HFFc6 (cell line): ENCODE data around the gene TMEM243. TPM values are rescaled to one million over a fixed set of nuclear protein-coding genes. Genes with fewer than 3 reads are reported as not detected.
"Not testable (repeated sequence)": the region's sequence is repeated elsewhere in the genome, so short reads cannot be mapped to it uniquely, and the experiment has no call there.

Experiments
- DNase-seq: peaks from one replicate; pipeline ENCODE4 v3.0.0-alpha.2; 2018
- H3K27ac Mint-ChIP-seq: 2 replicates; pipeline ENCODE4 v1.8.0; 2020; ENCODE audit warnings: mild to moderate bottlenecking, mixed read lengths
- H3K27me3 Mint-ChIP-seq: 2 replicates; pipeline ENCODE4 v1.8.0; 2021; ENCODE audit warnings: mild to moderate bottlenecking, moderate library complexity, mixed read lengths; ENCODE audit not compliant: insufficient read depth
- H3K36me3 Mint-ChIP-seq: 2 replicates; pipeline ENCODE4 v1.8.0; 2021; ENCODE audit warnings: low read depth, mixed read lengths
- H3K4me1 Mint-ChIP-seq: 2 replicates; pipeline ENCODE4 v1.8.0; 2020; ENCODE audit warnings: low read depth, mixed read lengths
- H3K4me3 Mint-ChIP-seq: 2 replicates; pipeline ENCODE4 v1.8.0; 2020; ENCODE audit warnings: mild to moderate bottlenecking, moderate library complexity, mixed read lengths
- H3K9me3 Mint-ChIP-seq: 2 replicates; pipeline ENCODE4 v1.8.0; 2020; ENCODE audit warnings: mild to moderate bottlenecking, mixed read lengths
- total RNA-seq, 6 experiments: library from RNA; stranded (reverse); fragmentation: NEBNext Ultra II Directional; extraction: Animal tissue kit (Norgen Biotek cat#: 25700); gene quantifications; 2 replicates in 1 of 6; 3 replicates in 5 of 6; pipeline ENCODE4 v1.2.3, GENCODE V29; 2021
- TF ChIP-seq, protein P1 (sequence below): fragments of 200-600 bp; sonication (generic); IDR thresholded peaks from 2 replicates; pipeline ENCODE4 v1.5.0; 2021; ENCODE audit warnings: antibody characterized with exemption, mild to moderate bottlenecking

Gene TMEM243
- total RNA-seq, 6 experiments from 2014 or later: 16.3 to 20.9 (median 17.2) TPM

DNA sequence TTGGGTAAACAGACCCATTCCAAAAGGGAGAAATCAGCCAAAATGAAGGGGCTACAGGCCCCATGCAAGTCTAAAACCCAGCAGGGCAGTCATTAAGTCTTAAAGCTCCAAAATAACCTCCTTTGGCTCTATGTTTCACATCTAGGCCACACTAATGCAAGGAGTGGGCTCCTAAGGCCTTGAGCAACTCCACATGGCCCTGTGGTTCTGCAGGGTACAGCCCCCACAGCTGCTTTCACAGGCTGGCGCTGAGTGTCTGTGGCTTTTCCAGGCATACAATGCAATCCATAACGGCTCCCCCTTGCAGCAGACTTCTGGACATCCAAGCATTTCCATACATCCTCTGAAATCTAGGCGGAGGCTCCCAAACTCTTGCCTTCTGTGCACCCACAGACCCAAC is 9.0 kb downstream of the TMEM243 start:
- Mint-ChIP-seq H3K4me3 (no peak overlapping the region), H3K36me3 (peaks cover 19% of the 10 kb centered on the region), H3K4me1 (peaks cover 31% of the 10 kb centered on the region), H3K9me3 (peaks cover 9% of the 10 kb centered on the region), H3K27ac (no peak overlapping the region), H3K27me3 (no peaks in the 10 kb centered on the region)
- DNase-seq: no peak
- TF ChIP-seq, protein P1, sequence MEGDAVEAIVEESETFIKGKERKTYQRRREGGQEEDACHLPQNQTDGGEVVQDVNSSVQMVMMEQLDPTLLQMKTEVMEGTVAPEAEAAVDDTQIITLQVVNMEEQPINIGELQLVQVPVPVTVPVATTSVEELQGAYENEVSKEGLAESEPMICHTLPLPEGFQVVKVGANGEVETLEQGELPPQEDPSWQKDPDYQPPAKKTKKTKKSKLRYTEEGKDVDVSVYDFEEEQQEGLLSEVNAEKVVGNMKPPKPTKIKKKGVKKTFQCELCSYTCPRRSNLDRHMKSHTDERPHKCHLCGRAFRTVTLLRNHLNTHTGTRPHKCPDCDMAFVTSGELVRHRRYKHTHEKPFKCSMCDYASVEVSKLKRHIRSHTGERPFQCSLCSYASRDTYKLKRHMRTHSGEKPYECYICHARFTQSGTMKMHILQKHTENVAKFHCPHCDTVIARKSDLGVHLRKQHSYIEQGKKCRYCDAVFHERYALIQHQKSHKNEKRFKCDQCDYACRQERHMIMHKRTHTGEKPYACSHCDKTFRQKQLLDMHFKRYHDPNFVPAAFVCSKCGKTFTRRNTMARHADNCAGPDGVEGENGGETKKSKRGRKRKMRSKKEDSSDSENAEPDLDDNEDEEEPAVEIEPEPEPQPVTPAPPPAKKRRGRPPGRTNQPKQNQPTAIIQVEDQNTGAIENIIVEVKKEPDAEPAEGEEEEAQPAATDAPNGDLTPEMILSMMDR: no peak

DNA sequence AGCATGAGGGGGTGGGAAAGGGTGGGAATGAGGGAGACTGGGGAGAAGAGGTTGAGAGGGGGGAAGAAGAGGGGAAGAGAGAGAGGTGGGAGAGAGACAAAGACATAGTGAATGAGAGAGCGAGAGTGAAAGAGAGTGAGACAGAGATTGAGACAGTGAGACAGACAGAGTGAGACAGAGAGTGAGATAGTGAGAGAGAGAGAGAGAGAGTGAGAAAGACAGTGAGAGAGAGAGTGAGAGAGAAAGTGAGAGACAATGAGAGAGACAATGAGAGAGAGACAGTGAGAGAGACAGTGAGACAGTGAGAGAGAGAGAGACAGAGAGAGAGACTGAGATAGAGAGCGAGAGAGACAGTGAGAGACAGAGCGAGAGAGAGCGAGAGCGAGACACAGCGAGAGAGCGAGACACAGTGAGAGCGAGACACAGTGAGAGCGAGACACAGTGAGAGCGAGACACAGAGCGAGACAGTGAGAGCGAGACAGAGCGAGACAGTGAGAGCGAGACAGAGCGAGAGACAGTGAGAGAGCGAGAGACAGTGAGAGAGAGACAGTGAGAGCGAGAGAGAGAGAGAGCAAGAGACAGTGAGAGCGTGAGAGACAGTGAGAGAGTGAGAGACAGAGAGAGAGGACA is 10.1 kb downstream of the TMEM243 start:
- no peak overlapping the region for H3K27ac Mint-ChIP-seq
- DNase-seq: no peak
- peaks cover 20% of the 10 kb centered on the region for H3K9me3 Mint-ChIP-seq
- H3K4me3 Mint-ChIP-seq: no peak overlapping the region
- H3K27me3 Mint-ChIP-seq: no peaks in the 10 kb centered on the region
- peaks cover 30% of the 10 kb centered on the region for H3K36me3 Mint-ChIP-seq
- H3K4me1 Mint-ChIP-seq: peaks cover 31% of the 10 kb centered on the region
- TF ChIP-seq, protein P1: no peak

DNA sequence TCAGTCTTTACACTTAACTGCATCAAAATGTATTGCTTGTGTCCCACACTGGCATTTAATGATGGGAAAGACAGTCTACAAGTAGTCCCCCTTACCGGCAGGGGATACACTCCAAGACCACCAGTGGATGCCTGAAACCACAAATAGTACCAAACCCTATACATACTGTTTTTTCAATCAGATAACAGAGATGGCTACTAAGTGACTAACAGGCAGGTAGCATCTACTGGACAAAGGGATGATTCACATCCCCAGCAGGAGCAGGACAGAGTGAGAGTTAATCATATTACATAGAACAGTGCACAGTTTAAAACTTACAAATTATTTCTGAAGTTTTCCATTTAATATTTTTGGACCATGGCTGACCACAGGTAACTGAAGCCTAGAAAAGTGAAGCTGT is 13.2 kb downstream of the TMEM243 start:
- H3K9me3 Mint-ChIP-seq: peaks cover 30% of the 10 kb centered on the region

DNA sequence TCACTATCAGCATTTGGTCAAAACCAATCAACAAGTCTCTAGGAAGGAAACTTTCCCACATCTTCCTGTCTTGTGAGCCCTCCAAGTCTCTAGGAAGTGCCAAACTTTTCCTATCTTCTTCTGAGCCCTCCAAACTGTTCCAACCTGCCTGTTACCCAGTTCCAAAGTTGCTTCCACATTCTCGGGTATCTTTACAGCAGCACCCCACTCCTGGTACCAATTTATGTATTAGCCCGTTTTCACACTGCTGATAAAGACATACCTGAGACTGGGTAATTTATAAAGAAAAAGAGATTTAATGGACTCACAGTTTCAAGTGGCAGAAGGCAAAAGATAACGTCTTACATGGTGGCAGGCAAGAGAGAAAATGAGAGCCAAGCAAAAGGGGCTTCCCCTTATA is 13.8 kb downstream of the TMEM243 start:
- H3K27ac Mint-ChIP-seq, H3K27me3 Mint-ChIP-seq, DNase-seq, H3K4me3 Mint-ChIP-seq: not testable (repeated sequence)
- H3K36me3 Mint-ChIP-seq: peaks cover 66% of the 10 kb centered on the region
- peaks cover 30% of the 10 kb centered on the region for H3K9me3 Mint-ChIP-seq
- peaks cover 15% of the 10 kb centered on the region for H3K4me1 Mint-ChIP-seq

More for the DNA sequence above, 13.2 kb downstream of the TMEM243 start:
- DNase-seq: peak; percentile 31
- H3K36me3 Mint-ChIP-seq: peaks cover 60% of the 10 kb centered on the region
- peaks cover 15% of the 10 kb centered on the region for H3K4me1 Mint-ChIP-seq
- no peaks in the 10 kb centered on the region; the same call in 1 of the 2 replicates for H3K27me3 Mint-ChIP-seq
- TF ChIP-seq, protein P1: no peak
- no peak overlapping the region for H3K4me3 Mint-ChIP-seq
- no peak overlapping the region for H3K27ac Mint-ChIP-seq

DNA sequence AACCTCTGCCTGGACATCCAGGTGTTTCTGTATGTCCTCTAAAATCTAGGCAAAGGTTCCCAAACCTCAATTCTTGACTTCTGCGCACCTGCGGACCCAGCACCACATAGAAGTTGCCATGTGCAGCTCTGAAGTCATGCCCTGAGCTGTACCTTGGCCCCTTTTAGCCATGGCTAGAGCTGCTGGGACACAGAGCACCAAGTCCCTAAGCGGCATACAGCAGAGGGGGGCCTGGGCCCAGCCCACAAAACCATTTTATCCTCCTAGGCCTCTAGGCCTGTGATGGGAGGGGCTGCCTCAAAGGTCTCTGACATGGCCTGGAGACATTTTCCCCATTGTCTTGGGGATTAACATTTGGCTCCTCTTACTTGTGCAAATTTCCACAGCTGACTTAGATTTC is 14.6 kb downstream of the TMEM243 start:
- no peak overlapping the region for H3K27ac Mint-ChIP-seq
- peaks cover 74% of the 10 kb centered on the region for H3K36me3 Mint-ChIP-seq
- peaks cover 15% of the 10 kb centered on the region for H3K4me1 Mint-ChIP-seq
- no peak overlapping the region for H3K4me3 Mint-ChIP-seq
- no peaks in the 10 kb centered on the region; the same call in 1 of the 2 replicates for H3K27me3 Mint-ChIP-seq
- peaks cover 30% of the 10 kb centered on the region for H3K9me3 Mint-ChIP-seq
- TF ChIP-seq, protein P1: no peak
- DNase-seq: no peak

DNA sequence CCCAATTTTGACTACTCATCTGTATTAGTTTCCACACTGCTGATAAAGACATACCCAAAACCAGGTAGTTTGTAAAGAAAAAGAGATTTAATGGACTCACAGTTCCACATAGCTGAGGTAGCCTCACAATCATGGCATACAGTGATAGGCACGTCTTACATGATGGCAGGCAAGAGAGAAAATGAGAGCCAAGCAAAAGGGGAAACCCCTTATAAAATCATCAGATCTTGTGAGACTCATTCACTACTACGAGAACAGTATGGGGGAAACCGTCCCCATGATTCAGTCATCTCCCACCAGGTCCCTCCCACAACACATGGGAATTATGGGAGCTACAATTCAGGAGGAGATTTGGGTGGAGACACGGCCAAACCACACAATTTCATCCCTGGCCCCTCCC is 15.6 kb downstream of the TMEM243 start:
- not testable (repeated sequence) for H3K4me1 Mint-ChIP-seq, H3K4me3 Mint-ChIP-seq, H3K27ac Mint-ChIP-seq, H3K27me3 Mint-ChIP-seq, DNase-seq
- peaks cover 76% of the 10 kb centered on the region for H3K36me3 Mint-ChIP-seq
- peaks cover 30% of the 10 kb centered on the region for H3K9me3 Mint-ChIP-seq
